HG03060 (cell line): ENCODE data around the gene XRCC6.
"Not testable (repeated sequence)": the region's sequence is repeated elsewhere in the genome, so short reads cannot be mapped to it uniquely, and the experiment has no call there.

Experiments
- ATAC-seq: cut with Tn5 transposase; IDR thresholded peaks from one replicate; pipeline ENCODE4 v1.9.1; 2021; ENCODE audit warnings: low read depth, moderate number of reproducible peaks; ENCODE audit not compliant: unreplicated experiment

The XRCC6 gene

GRCh38 chr22:41621099-41621910 lies at the start of gene XRCC6:
TSS of gene XRCC6 (plus strand) at chr22:41621295. CDS start at chr22:41622005, 710 bp downstream.
- ATAC-seq, result peak; percentile 60

- no peak for ATAC-seq
These were observed 49.3 kb upstream of the XRCC6 start for GRCh38 chr22:41571786-41572185.

DNA sequence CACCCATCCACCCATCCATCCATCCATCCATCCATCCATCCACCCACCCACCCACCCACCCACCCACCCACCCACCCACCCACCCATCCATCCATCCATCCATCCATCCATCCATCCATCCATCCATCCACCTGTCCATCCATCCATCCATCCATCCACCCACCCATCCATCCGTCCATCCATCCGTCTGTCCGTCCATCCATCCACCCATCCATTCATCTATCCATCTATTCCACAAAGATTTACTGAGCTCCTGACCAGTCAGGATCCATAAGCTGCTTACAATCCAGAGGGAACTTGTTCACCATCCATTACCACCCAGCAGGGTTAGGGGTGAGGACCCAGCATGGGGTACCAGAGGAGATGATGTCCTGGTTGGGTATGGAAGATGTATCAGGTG lies 48.8 kb upstream of the XRCC6 start:
- not testable (repeated sequence) for ATAC-seq

GRCh38 chr22:41573677-41574076 lies 47.4 kb upstream of the XRCC6 start:
- no peak for ATAC-seq

GRCh38 chr22:41574847-41575381 lies 46.2 kb upstream of the XRCC6 start:
- ATAC-seq, result no peak

GRCh38 chr22:41575533-41575932 lies 45.6 kb upstream of the XRCC6 start:
- ATAC-seq, result no peak

DNA sequence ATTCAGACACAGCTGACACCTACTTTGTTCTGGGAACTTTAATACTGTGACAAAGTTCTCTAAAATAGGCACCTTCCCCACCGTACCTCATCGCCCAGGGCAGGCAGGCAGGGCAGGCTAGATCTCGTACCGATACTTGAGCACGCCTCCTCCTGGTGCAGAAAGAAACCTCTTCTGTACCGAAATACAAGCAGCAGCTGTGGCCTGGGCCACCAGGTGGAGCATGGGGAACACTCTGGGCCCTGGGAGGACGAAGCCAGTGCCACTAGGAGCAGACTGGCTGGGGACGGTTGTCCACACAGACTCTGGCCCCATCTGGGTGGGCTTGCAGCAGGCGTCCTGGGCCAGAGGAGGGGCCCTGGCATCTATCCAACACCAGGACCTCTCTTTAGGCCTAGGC lies 44.2 kb upstream of the XRCC6 start:
- no peak for ATAC-seq

DNA sequence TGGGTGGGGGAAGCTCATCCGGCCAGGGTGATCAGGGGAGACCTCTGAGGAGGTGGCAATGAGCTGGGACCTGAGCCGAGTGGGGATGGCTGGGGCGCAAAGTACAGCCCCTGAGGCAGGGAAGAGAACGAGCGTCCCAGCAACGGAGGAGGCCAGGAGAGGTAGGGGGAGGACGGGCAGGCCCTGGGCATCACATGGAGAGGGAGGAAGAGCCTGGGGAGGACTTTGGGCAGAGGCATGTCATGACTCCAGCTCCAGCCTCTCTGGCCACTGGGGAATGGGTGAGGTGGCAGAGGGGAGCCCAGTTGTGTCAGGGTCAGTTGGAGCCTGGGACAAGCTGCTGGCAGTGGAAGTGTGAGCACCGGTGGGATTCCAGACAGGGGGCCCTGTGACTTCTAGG lies 43.0 kb upstream of the XRCC6 start:
- no peak for ATAC-seq

- ATAC-seq, result no peak
These were observed 42.3 kb upstream of the XRCC6 start for GRCh38 chr22:41578818-41579217.

DNA sequence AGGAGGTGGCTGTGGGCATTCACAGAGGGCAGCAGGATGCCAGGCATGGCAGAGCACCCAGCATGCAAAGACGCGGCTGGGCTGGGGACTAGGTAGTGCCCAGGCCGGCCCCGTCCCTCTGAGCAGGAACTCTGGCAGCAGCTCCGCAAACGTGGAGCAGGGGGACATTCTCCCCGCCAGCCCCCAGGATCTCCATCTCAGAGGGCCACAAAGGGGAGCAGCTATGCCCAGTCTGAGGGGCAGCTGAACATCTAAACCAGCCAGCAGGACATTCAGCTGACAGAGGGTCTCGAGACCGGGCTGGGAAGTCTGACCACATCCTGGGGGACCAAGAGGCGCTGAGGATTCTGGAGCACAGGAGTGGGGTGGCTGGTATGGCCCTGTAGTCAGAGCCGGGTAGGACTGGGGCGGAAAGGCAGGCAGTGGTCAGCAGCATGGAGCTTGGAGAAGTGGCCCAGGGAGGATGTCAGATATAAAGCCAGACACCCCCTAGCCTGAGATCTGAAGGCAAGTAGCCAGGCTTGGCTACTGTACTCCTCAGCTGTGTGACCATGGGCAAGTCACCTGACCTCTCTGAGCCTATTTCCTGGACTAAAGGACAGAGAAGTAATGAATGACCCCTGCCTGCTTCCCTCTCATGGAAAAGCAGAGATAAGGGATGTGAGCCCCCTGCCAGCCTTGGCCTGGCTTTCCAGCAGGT lies 41.6 kb upstream of the XRCC6 start:
- no peak for ATAC-seq

- no peak for ATAC-seq
These were observed 41.1 kb upstream of the XRCC6 start for GRCh38 chr22:41579997-41580355.

DNA sequence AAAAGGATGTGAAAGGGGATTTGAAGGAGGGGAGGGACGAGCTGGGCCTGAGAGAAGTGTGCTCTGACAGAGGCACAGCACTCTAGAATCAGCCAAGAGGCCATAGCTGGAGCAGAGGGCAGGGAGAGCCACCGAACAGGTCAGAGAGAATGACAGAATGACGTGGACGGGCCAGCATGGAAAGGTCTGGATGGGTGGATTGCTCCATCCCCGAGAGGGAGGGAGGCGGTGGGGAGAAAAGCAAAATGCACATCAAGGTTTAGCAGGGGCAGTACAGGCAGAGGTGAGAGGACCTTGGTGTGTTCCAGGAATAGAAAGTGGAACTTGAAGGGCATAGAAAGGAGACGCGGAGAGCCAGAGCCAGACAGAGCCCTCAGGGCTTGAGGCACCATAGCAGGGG lies 38.4 kb upstream of the XRCC6 start:
- no peak for ATAC-seq

- ATAC-seq, result no peak
These were observed 36.2 kb upstream of the XRCC6 start for GRCh38 chr22:41584881-41585280.

DNA sequence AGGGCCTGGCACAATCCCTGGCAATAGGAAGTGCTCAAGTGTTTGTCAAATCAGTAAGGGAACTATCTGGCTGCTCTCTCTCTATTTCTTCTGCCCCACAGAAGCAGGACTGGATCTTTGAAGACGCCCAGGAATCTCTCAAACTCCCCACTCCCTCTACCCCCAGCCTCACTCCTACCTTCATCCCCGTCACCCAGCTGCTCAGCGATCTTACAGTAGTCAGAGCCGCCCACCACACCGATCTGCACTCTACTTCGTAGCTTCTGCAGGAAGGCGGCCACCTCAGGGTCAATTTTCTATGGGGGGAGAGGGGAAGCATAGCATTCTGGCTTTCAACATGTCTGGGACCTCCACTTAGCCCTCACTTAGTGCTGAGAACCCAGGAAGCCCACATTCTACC lies 35.2 kb upstream of the XRCC6 start:
- no peak for ATAC-seq

- ATAC-seq, result no peak
These were observed 33.8 kb upstream of the XRCC6 start for GRCh38 chr22:41587347-41587723.

- ATAC-seq, result peak; percentile 75
These were observed 31.5 kb upstream of the XRCC6 start, which contains the start of gene PMM1 for GRCh38 chr22:41589391-41590241. TSS of gene PMM1 (minus strand) at chr22:41589840. CDS start at chr22:41589805, 35 bp downstream.

DNA sequence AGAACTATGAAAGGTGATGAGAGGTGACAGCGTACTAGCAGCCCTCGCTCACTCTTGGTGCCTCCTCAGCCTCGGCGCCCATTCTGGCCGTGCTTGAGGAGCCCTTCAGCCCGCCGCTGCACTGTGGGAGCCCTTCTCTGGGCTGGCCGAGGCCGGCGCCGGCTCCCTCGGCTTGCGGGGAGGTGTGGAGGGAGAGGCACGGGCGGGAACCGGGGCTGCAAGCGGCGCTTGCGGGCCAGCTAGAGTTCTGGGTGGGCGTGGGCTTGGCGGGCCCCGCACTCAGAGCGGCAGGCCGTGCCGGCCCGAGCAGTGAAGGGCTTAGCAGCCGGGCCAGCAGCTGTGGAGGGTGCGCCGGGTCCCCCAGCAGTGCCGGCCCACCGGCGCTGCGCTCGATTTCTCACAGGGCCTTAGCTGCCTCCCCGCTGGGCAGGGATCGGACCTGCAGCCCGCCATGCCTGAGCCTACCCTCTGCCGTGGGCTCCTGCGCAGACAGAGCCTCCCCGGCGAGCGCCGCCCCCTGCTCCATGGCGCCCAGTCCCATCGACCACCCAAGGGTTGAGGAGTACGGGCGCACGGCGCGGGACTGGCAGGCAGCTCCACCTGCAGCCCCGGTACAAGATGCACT lies 27.6 kb upstream of the XRCC6 start:
- not testable (repeated sequence) for ATAC-seq

DNA sequence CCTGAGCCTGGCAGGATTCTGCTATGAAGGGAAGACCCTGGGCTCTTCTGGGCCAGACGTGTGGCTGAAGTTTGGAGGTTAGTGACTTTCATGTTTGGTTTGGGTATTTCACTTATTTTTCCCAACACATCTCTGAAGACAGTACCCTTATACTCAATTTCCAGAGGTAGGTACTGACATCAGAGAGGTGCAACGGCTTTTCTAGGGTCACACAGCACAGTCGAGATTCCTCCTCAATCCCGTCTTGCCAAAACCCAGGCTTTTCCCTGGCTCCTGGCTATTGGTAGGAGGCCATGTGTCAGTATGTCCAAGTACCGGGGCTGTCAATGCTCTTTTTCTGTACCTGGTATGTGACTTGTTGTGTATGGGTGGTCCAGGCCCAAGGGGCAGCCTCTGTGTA lies 25.4 kb upstream of the XRCC6 start:
- ATAC-seq, result no peak

DNA sequence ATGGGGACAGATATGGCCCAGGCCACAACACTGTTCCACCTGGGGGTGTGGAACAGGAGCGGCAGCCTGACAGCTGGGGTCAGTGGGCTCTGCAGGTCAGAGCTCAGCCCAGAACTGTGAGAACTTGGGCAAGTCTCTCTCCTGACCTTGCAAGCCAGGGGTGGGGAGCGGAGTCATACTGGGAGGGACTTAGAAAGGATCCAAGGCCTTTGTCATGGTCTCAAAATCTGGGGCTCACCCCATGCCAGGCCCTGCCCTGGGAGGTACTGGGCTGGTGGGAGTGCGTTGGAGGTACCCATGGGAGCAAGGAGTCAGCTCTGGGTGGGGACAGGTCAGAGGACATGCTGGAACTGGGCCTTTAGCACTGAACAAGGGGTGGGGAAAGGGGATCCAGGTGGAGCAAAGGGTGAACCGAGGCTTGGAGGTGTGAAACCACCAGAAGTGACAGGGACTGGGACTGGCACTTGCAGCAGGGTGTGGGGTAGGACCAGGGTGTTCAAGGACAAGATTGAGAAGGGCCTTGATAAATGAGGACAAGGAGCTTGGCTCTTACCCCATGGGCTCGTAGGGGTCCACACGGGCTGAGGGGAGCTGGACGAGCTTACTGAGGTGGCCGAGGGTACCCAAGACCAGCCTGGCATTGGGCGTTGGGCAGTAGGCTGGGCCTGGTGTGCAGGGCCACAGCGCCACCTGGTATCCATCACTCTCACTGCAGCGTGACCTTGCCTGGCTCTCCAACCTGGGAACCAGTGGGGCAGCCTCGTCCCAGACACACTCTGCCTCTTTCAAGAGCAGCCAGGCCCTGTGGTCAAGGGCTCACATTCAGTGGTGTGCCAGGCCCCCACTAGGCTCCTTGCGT lies 24.1 kb upstream of the XRCC6 start:
- ATAC-seq, result no peak

- ATAC-seq, result no peak
These were observed 23.5 kb upstream of the XRCC6 start for GRCh38 chr22:41597635-41597953.
